DMS114 treated with DMSO at 0.1 percent for 48 hours (cell line): Measurements from ENCODE around the gene UNC45A.
"Not testable (repeated sequence)": the region's sequence is repeated elsewhere in the genome, so short reads cannot be mapped to it uniquely, and the experiment has no call there.

Experiments used
- DNase-seq: peaks from one replicate; lab custom pipeline; 2025; ENCODE audit not compliant: unreplicated experiment; lab: John Stamatoyannopoulos, UW

UNC45A gene

GRCh38 chr15:90903733-90904536 is 31.1 kb upstream of the UNC45A start:
- no peak for DNase-seq

- no peak for DNase-seq
These were observed 30.3 kb upstream of the UNC45A start for GRCh38 chr15:90904746-90905145.

- no peak for DNase-seq
These were observed 29.5 kb upstream of the UNC45A start for GRCh38 chr15:90905306-90906180.

- DNase-seq: no peak
These were observed 28.8 kb upstream of the UNC45A start for GRCh38 chr15:90906181-90906849.

GRCh38 chr15:90907051-90907660 is 27.9 kb upstream of the UNC45A start:
- no peak for DNase-seq

- DNase-seq: no peak
These were observed 27.1 kb upstream of the UNC45A start for GRCh38 chr15:90907838-90908507.

GRCh38 chr15:90909449-90909848 is 25.6 kb upstream of the UNC45A start:
- DNase-seq: not testable (repeated sequence)

- no peak for DNase-seq
These were observed 25.1 kb upstream of the UNC45A start for GRCh38 chr15:90909976-90910375.

- DNase-seq: no peak
These were observed 24.4 kb upstream of the UNC45A start for GRCh38 chr15:90910441-90911301.

GRCh38 chr15:90911302-90911623 is 23.8 kb upstream of the UNC45A start:
- no peak for DNase-seq

- DNase-seq: no peak
These were observed 22.9 kb upstream of the UNC45A start for GRCh38 chr15:90911906-90912769.

GRCh38 chr15:90912770-90913075 is 22.4 kb upstream of the UNC45A start:
- DNase-seq: no peak

- DNase-seq: no peak
These were observed 21.6 kb upstream of the UNC45A start for GRCh38 chr15:90913398-90913944.

GRCh38 chr15:90914305-90915080 is 20.6 kb upstream of the UNC45A start:
- no peak for DNase-seq

GRCh38 chr15:90915216-90915807 is 19.8 kb upstream of the UNC45A start:
- DNase-seq: no peak

GRCh38 chr15:90915808-90916440 is 19.2 kb upstream of the UNC45A start:
- no peak for DNase-seq

GRCh38 chr15:90916461-90916860 is 18.6 kb upstream of the UNC45A start:
- no peak for DNase-seq
